HCT116 (cell line): ENCODE data around the gene GPR176. TPM values are rescaled to one million over a fixed set of nuclear protein-coding genes. Genes with fewer than 3 reads are reported as not detected.

Experiments used
- ATAC-seq: fragments of 200-7000 bp; cut with Tn5 transposase; 2 replicates; pipeline ENCODE4 v1.9.1; 2020; ENCODE audit warnings: mild to moderate bottlenecking, moderate library complexity
- BruUV-seq: library from RNA; stranded (reverse); fragments of 400-500 nt; replicated peaks from 2 replicates; lab custom pipeline; 2021; lab: Mats Ljungman, UMichigan
- CTCF ChIA-PET: fragments of 300-600 bp; sonication (Branson Sonifier 250); formaldehyde crosslinking; loops from one replicate; lab custom pipeline; 2021; ENCODE audit warnings: antibody characterized with exemption; lab: Charles Lee
- POLR2A ChIA-PET: fragments of 300-600, 350-600 bp; sonication (Branson Sonifier 250); formaldehyde crosslinking; loops from one replicate; lab custom pipeline; 2021; ENCODE audit warnings: antibody characterized with exemption; lab: Charles Lee
- RAD21 ChIA-PET, 2 experiments: fragments of 300-600 bp; sonication (Branson Sonifier 250); formaldehyde crosslinking; loops; one replicate each; lab custom pipeline; 2023; ENCODE audit warnings: low total read pairs in 2 of 2; ENCODE audit not compliant: uncharacterized antibody in 2 of 2, unreplicated experiment in 2 of 2, low non-redundant PET in 1 of 2; lab: Charles Lee
- DNase-seq: peaks from one replicate; pipeline ENCODE4 v3.0.0-alpha.2; 2010; ENCODE audit warnings: low read depth, low spot score
- H2AFZ ChIP-seq: fragments of 200-600 bp; shearing (Covaris generic), sonication (generic); 2 replicates; pipeline ENCODE4 v1.6.1; 2017; ENCODE audit warnings: low read depth, mixed run types, mixed read lengths, antibody characterized with exemption, low read length; ENCODE audit not compliant: poor library complexity, severe bottlenecking
- H3K27ac ChIP-seq: 2 replicates; pipeline ENCODE4 v1.5.1; 2012; ENCODE audit warnings: low read depth, low read length
- H3K27me3 ChIP-seq: fragments of 200-600 bp; sonication (generic); 2 replicates; pipeline ENCODE4 v1.6.1; 2016; ENCODE audit warnings: mixed run types, low read length, mixed read lengths; ENCODE audit not compliant: insufficient read depth
- H3K36me3 ChIP-seq, 2 experiments: fragments of 200-500 bp in 1 of 2; fragments of 200-600 bp in 1 of 2; sonication (Bioruptor generic) in 1 of 2; sonication (generic) in 1 of 2; 2 replicates each; pipeline versions ENCODE4 v1.5.1 to v1.6.1; 2014 to 2016; ENCODE audit warnings: low read length in 2 of 2, inconsistent platforms in 1 of 2, mixed read lengths in 1 of 2, mixed run types in 1 of 2; ENCODE audit not compliant: insufficient read depth in 2 of 2, control insufficient read depth in 1 of 2
- H3K4me1 ChIP-seq, 2 experiments: fragments of 200-600 bp in 1 of 2; sonication (generic) in 1 of 2; 2 replicates each; pipeline versions ENCODE4 v1.5.1 to v1.6.1; 2012 to 2017; ENCODE audit warnings: low read length in 2 of 2, inconsistent platforms in 1 of 2, mild to moderate bottlenecking in 1 of 2, mixed read lengths in 1 of 2, mixed run types in 1 of 2, moderate library complexity in 1 of 2; ENCODE audit not compliant: insufficient read depth in 2 of 2, control insufficient read depth in 1 of 2
- H3K4me2 ChIP-seq: fragments of 200-600 bp; sonication (generic); 2 replicates; pipeline ENCODE4 v1.6.1; 2017; ENCODE audit warnings: mixed run types, low read length, mixed read lengths
- H3K4me3 ChIP-seq, 2 experiments: fragments of 200-600 bp in 1 of 2; sonication (generic) in 1 of 2; replicated peaks in 1 of 2; 2 replicates each; pipeline ENCODE4 v1.5.1; 2011 to 2016; ENCODE audit warnings: low read length in 2 of 2, control low read depth in 1 of 2, low read depth in 1 of 2, mild to moderate bottlenecking in 1 of 2, mixed read lengths in 1 of 2, mixed run types in 1 of 2
- H3K79me2 ChIP-seq: fragments of 200-600 bp; sonication (generic); 2 replicates; pipeline ENCODE4 v1.6.1; 2017; ENCODE audit warnings: mild to moderate bottlenecking, mixed run types, low read length, moderate library complexity, mixed read lengths; ENCODE audit not compliant: insufficient read depth
- H3K9ac ChIP-seq: fragments of 200-600 bp; sonication (generic); 2 replicates; pipeline ENCODE4 v1.6.1; 2016; ENCODE audit warnings: low read length, mixed read lengths
- H3K9me2 ChIP-seq: fragments of 200-600 bp; sonication (generic), shearing (Covaris generic); 2 replicates; pipeline ENCODE4 v1.6.1; 2017; ENCODE audit warnings: mixed run types, mild to moderate bottlenecking, moderate library complexity; ENCODE audit not compliant: insufficient read depth
- H3K9me3 ChIP-seq, 2 experiments: fragments of 200-500 bp in 1 of 2; fragments of 200-600 bp in 1 of 2; sonication (Bioruptor generic) in 1 of 2; sonication (generic) in 1 of 2; 2 replicates each; pipeline ENCODE4 v1.6.1; 2014 to 2017; ENCODE audit warnings: low read length in 2 of 2, mixed read lengths in 2 of 2, inconsistent platforms in 1 of 2, low read depth in 1 of 2, mild to moderate bottlenecking in 1 of 2, mixed run types in 1 of 2, moderate library complexity in 1 of 2; ENCODE audit not compliant: control insufficient read depth in 1 of 2, insufficient read depth in 1 of 2
- H4K20me1 ChIP-seq: fragments of 200-600 bp; sonication (generic), shearing (Covaris generic); 2 replicates; pipeline ENCODE4 v1.6.1; 2017; ENCODE audit warnings: mixed run types, mild to moderate bottlenecking, moderate library complexity; ENCODE audit not compliant: insufficient read depth
- CBX3 ChIP-seq: IDR thresholded peaks from 2 replicates; pipeline ENCODE4 v1.6.1; 2012; ENCODE audit warnings: low read depth
- ELF1 ChIP-seq: IDR thresholded peaks from 2 replicates; pipeline ENCODE4 v1.6.1; 2012; ENCODE audit warnings: low read depth, borderline replicate concordance
- JUND ChIP-seq: IDR thresholded peaks from 2 replicates; pipeline ENCODE4 v1.6.1; 2012
- POLR2A ChIP-seq: IDR thresholded peaks from 2 replicates; pipeline ENCODE4 v1.7.0; 2011; ENCODE audit warnings: borderline replicate concordance; ENCODE audit not compliant: insufficient read depth, insufficient read length; ENCODE audit errors: extremely low read depth
- POLR2AphosphoS5 ChIP-seq: IDR thresholded peaks from 2 replicates; pipeline ENCODE4 v1.6.1; 2011; ENCODE audit warnings: mild to moderate bottlenecking, low read depth, low read length, moderate library complexity
- SRF ChIP-seq: IDR thresholded peaks from 2 replicates; pipeline ENCODE4 v1.6.1; 2012; ENCODE audit warnings: low read depth
- TCF7L2 ChIP-seq: IDR thresholded peaks from 2 replicates; pipeline ENCODE4 v1.7.0; 2011; ENCODE audit warnings: borderline replicate concordance, inconsistent platforms; ENCODE audit not compliant: insufficient read depth, insufficient read length; ENCODE audit errors: extremely low read depth
- ZFX ChIP-seq: fragments of 450-650 bp; IDR thresholded peaks from 2 replicates; pipeline ENCODE4 v1.6.1; 2017
- ZNF274 ChIP-seq: fragments of 200-500 bp; sonication (Bioruptor generic); IDR thresholded peaks from 2 replicates; pipeline ENCODE4 v1.6.1; 2014; ENCODE audit warnings: mild to moderate bottlenecking, low read depth, low read length, inconsistent platforms
- intact Hi-C: fragments of 100-400 bp; cut with micrococcal nuclease; formaldehyde crosslinking; loops from 2 replicates; pipeline ENCODE4 v1.10.0; 2022
- total RNA-seq: library from RNA; stranded (reverse); gene quantifications from one replicate; pipeline ENCODE4 v1.2.1, GENCODE V29; 2021; ENCODE audit not compliant: unreplicated experiment
- TF ChIP-seq, protein P1 (sequence below): IDR thresholded peaks from 2 replicates; pipeline ENCODE4 v1.6.1; 2012
- TF ChIP-seq, protein P2 (sequence below), 3 experiments: fragments of 200-600 bp in 1 of 3; sonication (generic) in 1 of 3; IDR thresholded peaks in 2 of 3; conservative IDR thresholded peaks in 1 of 3; 2 replicates each; pipeline ENCODE4 v1.5.1; 2012 to 2017; ENCODE audit warnings: low read depth in 2 of 3, low read length in 2 of 3, antibody characterized with exemption in 1 of 3, borderline replicate concordance in 1 of 3, control low read depth in 1 of 3, mild to moderate bottlenecking in 1 of 3, mixed read lengths in 1 of 3, mixed run types in 1 of 3, moderate library complexity in 1 of 3; ENCODE audit not compliant: insufficient read depth in 1 of 3

Gene GPR176
- total RNA-seq, 1 experiment from 2014 or later: 1.7 TPM

DNA sequence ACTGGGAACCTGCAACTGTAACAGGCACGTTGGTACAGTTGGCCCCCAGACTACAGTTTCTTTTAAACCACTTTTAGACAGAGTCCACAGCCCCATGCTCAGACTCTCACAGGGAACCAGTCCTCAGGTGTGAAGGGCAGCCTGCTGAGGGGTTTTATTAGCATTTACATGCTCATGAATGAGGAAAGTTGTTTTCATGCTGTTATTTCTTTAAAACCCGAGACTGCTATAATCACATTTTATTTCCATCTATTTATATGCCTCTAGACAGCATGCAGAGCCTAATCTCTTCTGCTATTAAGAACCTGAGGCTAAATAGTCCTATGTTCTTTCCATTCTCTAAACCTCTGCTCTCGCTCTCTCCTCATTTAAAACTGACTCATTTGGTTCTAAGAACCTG lies 111.2 kb downstream of the GPR176 start:
- no peaks in the 10 kb centered on the region for H4K20me1 ChIP-seq
- ChIA-PET POLR2A (no interaction called here), RAD21 (no interaction called here), CTCF (no interaction called here)
- H3K36me3 ChIP-seq: no peaks in the 10 kb centered on the region
- H3K4me1 ChIP-seq: no peaks in the 10 kb centered on the region
- H3K79me2 ChIP-seq: no peaks in the 10 kb centered on the region
- no peak overlapping the region for H2AFZ ChIP-seq
- H3K9ac ChIP-seq: no peak overlapping the region
- H3K27ac ChIP-seq: no peak overlapping the region
- TF ChIP-seq TCF7L2 (no peak), ZFX (no peak), POLR2A (no peak), POLR2AphosphoS5 (no peak), SRF (no peak), CBX3 (no peak), JUND (no peak), ELF1 (no peak)
- TF ChIP-seq, protein P1, sequence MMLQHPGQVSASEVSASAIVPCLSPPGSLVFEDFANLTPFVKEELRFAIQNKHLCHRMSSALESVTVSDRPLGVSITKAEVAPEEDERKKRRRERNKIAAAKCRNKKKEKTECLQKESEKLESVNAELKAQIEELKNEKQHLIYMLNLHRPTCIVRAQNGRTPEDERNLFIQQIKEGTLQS: no peak
- H3K9me2 ChIP-seq: no peaks in the 10 kb centered on the region
- no peak overlapping the region for H3K4me3 ChIP-seq
- DNase-seq: no peak
- no peaks in the 10 kb centered on the region for H3K9me3 ChIP-seq
- no TSS peak for BruUV-seq
- no peak overlapping the region for H3K4me2 ChIP-seq
- intact Hi-C loops: no loop called here
- no peak for ATAC-seq
- no peaks in the 10 kb centered on the region for H3K27me3 ChIP-seq

DNA sequence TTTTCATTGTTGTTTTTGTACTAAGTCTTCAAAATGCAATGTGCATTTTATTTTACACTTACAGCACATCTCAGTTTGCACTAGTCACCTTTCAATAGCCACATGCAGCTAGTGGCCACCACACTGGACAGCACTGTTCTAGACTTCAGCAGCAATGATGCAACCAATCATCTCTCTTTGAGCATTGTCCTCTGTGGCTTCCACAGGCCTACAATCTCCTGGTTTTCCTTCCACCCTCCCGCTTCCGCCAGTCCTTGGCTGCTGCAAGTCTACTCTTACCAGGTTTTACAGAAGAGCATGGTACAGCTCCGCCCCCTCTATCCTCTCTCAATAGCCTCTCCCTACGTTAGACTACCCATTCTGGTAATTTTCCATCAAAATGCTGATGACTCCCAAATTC lies 112.3 kb downstream of the GPR176 start:
- H3K27me3 ChIP-seq: no peaks in the 10 kb centered on the region
- no peaks in the 10 kb centered on the region for H3K9me2 ChIP-seq
- no peak overlapping the region for H3K9ac ChIP-seq
- no peak overlapping the region for H3K27ac ChIP-seq
- H3K79me2 ChIP-seq: no peaks in the 10 kb centered on the region
- ChIA-PET CTCF (no interaction called here), POLR2A (no interaction called here)
- H3K9me3 ChIP-seq: no peaks in the 10 kb centered on the region
- no TSS peak for BruUV-seq
- H3K36me3 ChIP-seq: no peaks in the 10 kb centered on the region
- intact Hi-C loops: no loop called here
- H3K4me1 ChIP-seq: no peaks in the 10 kb centered on the region
- DNase-seq (no peak), ATAC-seq (no peak)
- no peak overlapping the region for H3K4me2 ChIP-seq
- no peak overlapping the region for H2AFZ ChIP-seq
- H4K20me1 ChIP-seq: no peaks in the 10 kb centered on the region
- no peak overlapping the region for H3K4me3 ChIP-seq
- TF ChIP-seq ZNF274: no peak
- TF ChIP-seq, protein P2, sequence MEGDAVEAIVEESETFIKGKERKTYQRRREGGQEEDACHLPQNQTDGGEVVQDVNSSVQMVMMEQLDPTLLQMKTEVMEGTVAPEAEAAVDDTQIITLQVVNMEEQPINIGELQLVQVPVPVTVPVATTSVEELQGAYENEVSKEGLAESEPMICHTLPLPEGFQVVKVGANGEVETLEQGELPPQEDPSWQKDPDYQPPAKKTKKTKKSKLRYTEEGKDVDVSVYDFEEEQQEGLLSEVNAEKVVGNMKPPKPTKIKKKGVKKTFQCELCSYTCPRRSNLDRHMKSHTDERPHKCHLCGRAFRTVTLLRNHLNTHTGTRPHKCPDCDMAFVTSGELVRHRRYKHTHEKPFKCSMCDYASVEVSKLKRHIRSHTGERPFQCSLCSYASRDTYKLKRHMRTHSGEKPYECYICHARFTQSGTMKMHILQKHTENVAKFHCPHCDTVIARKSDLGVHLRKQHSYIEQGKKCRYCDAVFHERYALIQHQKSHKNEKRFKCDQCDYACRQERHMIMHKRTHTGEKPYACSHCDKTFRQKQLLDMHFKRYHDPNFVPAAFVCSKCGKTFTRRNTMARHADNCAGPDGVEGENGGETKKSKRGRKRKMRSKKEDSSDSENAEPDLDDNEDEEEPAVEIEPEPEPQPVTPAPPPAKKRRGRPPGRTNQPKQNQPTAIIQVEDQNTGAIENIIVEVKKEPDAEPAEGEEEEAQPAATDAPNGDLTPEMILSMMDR (IDR thresholded peaks at IDR 0.05 in 2 of 3, conservative IDR thresholded peaks at IDR 0.05 in 1 of 3; ENCODE audit: borderline replicate concordance in 1 of 3, insufficient read depth in 1 of 3, low read depth in 2 of 3, low read length in 2 of 3): no peak
- no peak for TF ChIP-seq ZFX
- TF ChIP-seq, all 23 proteins: peak for 0
- RAD21 ChIA-PET: no interaction called here
